Coronary artery (tissue), 2 donors: ENCODE measurements around the gene PLD6.

Experiments used
- DNase-seq: peaks from one replicate; pipeline ENCODE4 v3.0.0-alpha.2; 2017; ENCODE audit warnings: low spot score
- H3K27ac ChIP-seq, 2 donors: fragments of 200-600 bp; sonication (generic); one replicate each; pipeline ENCODE4 v1.5.1; 2016 to 2019
- H3K4me3 ChIP-seq: fragments of 200-600 bp; sonication (generic); 2 replicates; pipeline ENCODE4 v1.5.1; 2016; ENCODE audit warnings: mild to moderate bottlenecking, moderate library complexity
- CTCF ChIP-seq: fragments of 200-600 bp; sonication (generic); IDR thresholded peaks from one replicate; pipeline ENCODE4 v1.5.1; 2019; ENCODE audit warnings: antibody characterized with exemption

PLD6 gene

DNA sequence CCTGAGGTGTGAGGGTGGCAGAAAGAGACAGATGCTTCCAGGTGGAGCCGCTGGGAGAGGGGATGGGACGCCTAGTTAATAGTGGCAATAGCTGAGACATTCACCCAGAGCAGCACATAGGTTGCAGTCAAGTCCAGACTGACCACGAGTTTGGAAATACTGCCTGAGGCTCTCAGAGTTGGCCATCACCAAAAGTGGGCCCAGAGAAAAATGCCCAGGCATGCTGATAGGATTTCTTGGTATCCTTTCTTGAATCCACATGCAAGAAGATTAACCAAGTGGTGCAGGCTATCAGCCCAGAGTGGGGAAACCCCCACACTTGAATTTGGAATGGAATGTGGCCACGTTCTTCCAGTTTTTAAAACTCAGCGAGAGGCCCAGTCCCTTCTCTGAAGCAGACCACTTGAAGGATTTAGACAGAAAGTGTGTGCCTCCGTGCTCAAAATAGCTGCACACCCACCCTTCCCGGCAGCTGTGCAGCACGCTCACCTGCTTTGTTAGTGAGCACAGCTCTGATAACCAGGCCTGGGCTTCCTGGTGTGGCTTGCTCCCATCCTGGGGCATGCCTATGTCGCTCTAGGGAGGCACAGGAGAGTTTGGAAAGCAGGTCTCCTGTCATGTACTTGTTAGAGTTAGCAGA is 35.7 kb downstream of the PLD6 start:
- TF ChIP-seq CTCF: no peak
- H3K27ac ChIP-seq: no peak overlapping the region
- no peak for DNase-seq
- H3K4me3 ChIP-seq: no peak overlapping the region

GRCh38 chr17:17169396-17169795 is 36.7 kb downstream of the PLD6 start:
- TF ChIP-seq CTCF: no peak
- H3K4me3 ChIP-seq: no peak overlapping the region
- DNase-seq: no peak
- no peak overlapping the region for H3K27ac ChIP-seq

- H3K4me3 ChIP-seq: no peak overlapping the region
- TF ChIP-seq CTCF: no peak
These were observed 37.7 kb downstream of the PLD6 start for GRCh38 chr17:17168401-17168800.

DNA sequence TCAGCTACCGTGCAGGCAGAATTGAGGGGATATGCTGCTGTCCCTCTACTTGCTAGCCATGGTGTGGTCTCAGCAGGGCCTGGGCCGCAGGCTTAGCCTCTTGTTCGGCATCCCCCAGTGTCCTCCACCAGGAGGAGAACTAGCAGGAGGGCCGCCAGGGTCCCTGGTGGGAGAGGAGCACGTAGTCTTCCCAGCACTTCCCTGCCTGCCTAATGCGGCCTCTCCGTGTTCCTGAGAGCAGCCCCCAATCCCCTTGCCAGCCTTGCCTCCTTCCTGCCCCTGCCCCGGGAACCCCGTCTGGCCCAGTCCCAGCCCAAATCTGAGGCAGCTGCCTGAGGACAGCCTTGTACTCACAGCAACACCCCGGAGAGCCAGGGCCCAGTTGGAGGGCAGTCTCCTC is 38.1 kb downstream of the PLD6 start:
- Histone ChIP-seq H3K27ac (no peak overlapping the region), H3K4me3 (no peak overlapping the region)
- DNase-seq: no peak
- TF ChIP-seq CTCF: no peak

More at GRCh38 chr17:17168401-17168800, 37.7 kb downstream of the PLD6 start:
- DNase-seq: no peak
- no peak overlapping the region for H3K27ac ChIP-seq

DNA sequence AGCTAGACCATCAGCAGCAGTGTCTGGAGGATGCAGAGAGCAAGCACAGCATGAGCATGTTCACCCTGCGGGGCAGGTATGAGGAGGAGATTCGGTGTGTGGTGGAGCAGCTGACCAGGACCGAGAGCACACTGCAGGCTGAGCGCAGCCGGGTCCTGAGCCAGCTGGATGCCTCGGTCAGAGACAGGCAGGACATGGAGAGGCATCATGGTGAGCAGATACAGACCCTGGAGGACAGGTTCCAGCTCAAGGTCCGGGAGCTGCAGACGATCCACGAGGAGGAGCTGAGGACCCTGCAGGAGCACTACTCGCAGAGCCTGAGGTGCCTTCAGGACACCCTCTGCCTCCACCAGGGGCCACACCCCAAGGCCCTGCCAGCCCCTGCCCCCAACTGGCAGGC is 38.8 kb downstream of the PLD6 start:
- no peak overlapping the region for H3K4me3 ChIP-seq
- no peak for DNase-seq
- no peak for TF ChIP-seq CTCF
- H3K27ac ChIP-seq: no peak overlapping the region

- Histone ChIP-seq H3K27ac (no peak overlapping the region), H3K4me3 (no peak overlapping the region)
- no peak for TF ChIP-seq CTCF
- DNase-seq: no peak
These were observed 39.7 kb downstream of the PLD6 start for GRCh38 chr17:17166446-17166845.

GRCh38 chr17:17165666-17166308 is 40.3 kb downstream of the PLD6 start:
- TF ChIP-seq CTCF: no peak
- Histone ChIP-seq H3K27ac (no peak overlapping the region), H3K4me3 (no peak overlapping the region)
- DNase-seq: no peak
